ENCODE results near the gene PPP3CA.

DNA sequence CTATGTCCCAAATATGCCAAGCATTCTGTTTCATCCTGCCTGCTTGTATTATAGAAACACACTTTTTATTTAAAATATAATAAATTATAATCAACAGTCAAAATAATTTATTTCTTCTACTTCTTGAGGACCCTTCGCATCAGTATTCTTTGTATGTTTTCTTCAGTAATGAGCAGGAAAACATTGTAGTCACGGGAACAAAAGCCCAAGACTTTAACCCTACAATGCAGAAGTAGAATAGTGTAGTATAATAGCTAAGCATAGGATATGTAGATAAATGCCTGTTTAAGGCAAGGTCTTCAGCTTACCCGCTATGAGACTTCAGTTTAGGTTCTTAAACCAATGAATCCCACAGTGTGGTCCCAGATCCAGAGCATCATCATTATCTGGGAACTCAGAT lies 156.6 kb downstream of the PPP3CA start:
- TF ChIP-seq CTCF (IDR thresholded peaks at IDR 0.05) (no peak), POLR2A (IDR thresholded peaks at IDR 0.05) (no peak)

All from lower leg skin (tissue), 3 donors.